ENCODE measurements around the gene GABRD.

GABRD gene

GRCh38 chr1:1985375-1986050, 33.6 kb upstream of the GABRD start:
- no peak for DNase-seq (ENCODE audit: low spot score)

GRCh38 chr1:1986451-1987141, 32.5 kb upstream of the GABRD start:
- no peak for DNase-seq (ENCODE audit: low spot score)

GRCh38 chr1:1987142-1987510, 32.0 kb upstream of the GABRD start:
- no peak for DNase-seq (ENCODE audit: low spot score)

GRCh38 chr1:1988061-1988945, 30.8 kb upstream of the GABRD start:
- no peak for DNase-seq (ENCODE audit: low spot score)

- DNase-seq (ENCODE audit: low spot score): no peak
These were observed 30.0 kb upstream of the GABRD start for GRCh38 chr1:1989102-1989542.

- peak; percentile 45 for DNase-seq (ENCODE audit: low spot score)
These were observed 29.4 kb upstream of the GABRD start for GRCh38 chr1:1989789-1990188.

GRCh38 chr1:1990222-1990621, 28.9 kb upstream of the GABRD start:
- no peak for DNase-seq (ENCODE audit: low spot score)

GRCh38 chr1:1994536-1994935, 24.6 kb upstream of the GABRD start:
- no peak for DNase-seq (ENCODE audit: low spot score)

GRCh38 chr1:1996207-1996651, 22.9 kb upstream of the GABRD start:
- DNase-seq (ENCODE audit: low spot score): no peak

GRCh38 chr1:1997576-1997975, 21.6 kb upstream of the GABRD start:
- DNase-seq (ENCODE audit: low spot score): no peak

GRCh38 chr1:2000432-2000831, 18.7 kb upstream of the GABRD start:
- DNase-seq (ENCODE audit: low spot score): no peak

- DNase-seq (ENCODE audit: low spot score): no peak
These were observed 18.3 kb upstream of the GABRD start for GRCh38 chr1:2000850-2001249.

GRCh38 chr1:2001773-2002411, 17.3 kb upstream of the GABRD start:
- no peak for DNase-seq (ENCODE audit: low spot score)

- DNase-seq (ENCODE audit: low spot score): peak; percentile 76
These were observed 15.5 kb upstream of the GABRD start, which contains the start of gene CFAP74 for GRCh38 chr1:2003541-2004131. CFAP74 (minus strand) TSS chr1:2003786; CDS start chr1:1990956, 12,830 bp downstream.

GRCh38 chr1:2004856-2005255, 14.3 kb upstream of the GABRD start:
- no peak for DNase-seq (ENCODE audit: low spot score)

GRCh38 chr1:2009101-2010053, 9.8 kb upstream of the GABRD start:
- no peak for DNase-seq (ENCODE audit: low spot score)

- DNase-seq (ENCODE audit: low spot score): no peak
These were observed 5.0 kb upstream of the GABRD start for GRCh38 chr1:2014181-2014580.

- no peak for DNase-seq (ENCODE audit: low spot score)
These were observed 4.1 kb upstream of the GABRD start for GRCh38 chr1:2014741-2015735.

- DNase-seq (ENCODE audit: low spot score): no peak
These were observed 3.0 kb upstream of the GABRD start for GRCh38 chr1:2016123-2016522.

All from AG20443 (cell line).